Parathyroid adenoma (tissue), 2 donors: ENCODE measurements around the gene TMEM242.

Source experiments
- H2AFZ ChIP-seq: fragments of 300-600 bp; sonication (generic); one replicate; pipeline ENCODE4 v1.7.0; 2017; ENCODE audit warnings: antibody characterized with exemption, mild to moderate bottlenecking
- H3K27ac ChIP-seq: fragments of 300-600 bp; sonication (generic); one replicate; pipeline ENCODE4 v1.7.0; 2017
- H3K27me3 ChIP-seq: fragments of 300-600 bp; sonication (generic); one replicate; pipeline ENCODE4 v1.7.0; 2017; ENCODE audit warnings: low read length; ENCODE audit not compliant: control insufficient read depth, insufficient read depth
- H3K36me3 ChIP-seq: fragments of 300-600 bp; sonication (generic); one replicate; pipeline ENCODE4 v1.7.0; 2017; ENCODE audit warnings: low read length; ENCODE audit not compliant: control insufficient read depth, insufficient read depth
- H3K4me1 ChIP-seq: fragments of 300-600 bp; sonication (generic); one replicate; pipeline ENCODE4 v1.7.0; 2017; ENCODE audit warnings: control low read depth
- H3K4me2 ChIP-seq: fragments of 300-600 bp; sonication (generic); one replicate; pipeline ENCODE4 v1.7.0; 2017; ENCODE audit warnings: low read length
- H3K4me3 ChIP-seq: fragments of 300-600 bp; sonication (generic); one replicate; pipeline ENCODE4 v1.7.0; 2017; ENCODE audit warnings: low read depth, low read length
- H3K79me2 ChIP-seq: fragments of 300-600 bp; sonication (generic); one replicate; pipeline ENCODE4 v1.7.0; 2017; ENCODE audit warnings: control low read depth
- H3K9ac ChIP-seq: fragments of 300-600 bp; sonication (generic); one replicate; pipeline ENCODE4 v1.7.0; 2017; ENCODE audit warnings: mild to moderate bottlenecking
- H3K9me3 ChIP-seq: fragments of 300-600 bp; sonication (generic); one replicate; pipeline ENCODE4 v1.7.0; 2017; ENCODE audit warnings: low read length; ENCODE audit not compliant: control insufficient read depth
- CTCF ChIP-seq: fragments of 300-600 bp; sonication (generic); IDR thresholded peaks from one replicate; pipeline ENCODE4 v1.7.0; 2017; ENCODE audit warnings: antibody characterized with exemption, mild to moderate bottlenecking
- donor health status: primary hyperparathyroidism.

Gene TMEM242

GRCh38 chr6:157322792-157323254 lies 496 bp downstream of the TMEM242 start:
- Histone ChIP-seq H3K27ac (peak overlapping the region; percentile 92), H2AFZ (peak overlapping the region; percentile 93), H3K79me2 (no peaks in the 10 kb centered on the region), H3K4me3 (peak overlapping the region; percentile 98), H3K9ac (peak overlapping the region; percentile 3), H3K4me2 (peak overlapping the region; percentile 96), H3K4me1 (no peaks in the 10 kb centered on the region), H3K27me3 (no peaks in the 10 kb centered on the region), H3K9me3 (no peaks in the 10 kb centered on the region), H3K36me3 (no peaks in the 10 kb centered on the region)
- TF ChIP-seq CTCF: no peak

GRCh38 chr6:157316871-157317814 lies 6.2 kb downstream of the TMEM242 start:
- no peak overlapping the region for H3K4me3 ChIP-seq
- no peaks in the 10 kb centered on the region for H3K79me2 ChIP-seq
- H3K27ac ChIP-seq: peak overlapping the region; percentile 13
- no peak overlapping the region for H3K4me2 ChIP-seq
- no peak overlapping the region for H2AFZ ChIP-seq
- no peak overlapping the region for H3K9ac ChIP-seq
- no peaks in the 10 kb centered on the region for H3K9me3 ChIP-seq
- peaks cover 8% of the 10 kb centered on the region for H3K4me1 ChIP-seq
- TF ChIP-seq CTCF: no peak
- H3K27me3 ChIP-seq: no peaks in the 10 kb centered on the region
- H3K36me3 ChIP-seq: no peaks in the 10 kb centered on the region

GRCh38 chr6:157314705-157315321 lies 8.5 kb downstream of the TMEM242 start:
- H3K27me3 ChIP-seq: no peaks in the 10 kb centered on the region
- no peaks in the 10 kb centered on the region for H3K9me3 ChIP-seq
- no peak overlapping the region for H3K9ac ChIP-seq
- no peak overlapping the region for H3K4me2 ChIP-seq
- peaks cover 3% of the 10 kb centered on the region for H3K79me2 ChIP-seq
- H2AFZ ChIP-seq: no peak overlapping the region
- no peaks in the 10 kb centered on the region for H3K36me3 ChIP-seq
- H3K4me3 ChIP-seq: no peak overlapping the region
- no peak overlapping the region for H3K27ac ChIP-seq
- TF ChIP-seq CTCF: peak; percentile 92
- peaks cover 8% of the 10 kb centered on the region for H3K4me1 ChIP-seq

- Histone ChIP-seq H3K9me3 (no peaks in the 10 kb centered on the region), H3K79me2 (peaks cover 3% of the 10 kb centered on the region), H3K9ac (no peak overlapping the region), H3K27me3 (no peaks in the 10 kb centered on the region), H3K36me3 (no peaks in the 10 kb centered on the region), H3K4me1 (peaks cover 8% of the 10 kb centered on the region), H3K4me2 (no peak overlapping the region), H2AFZ (no peak overlapping the region), H3K4me3 (no peak overlapping the region), H3K27ac (no peak overlapping the region)
- TF ChIP-seq CTCF: no peak
Measured at GRCh38 chr6:157313531-157314467, 9.5 kb downstream of the TMEM242 start.
